Endothelial cell of umbilical vein (primary cell): ENCODE measurements around the gene KLRG1.

Experiments
- CTCF ChIP-seq, 2 donors: IDR thresholded peaks; 1 replicate in 1 of 2; 2 replicates in 1 of 2; pipeline ENCODE4 v1.5.1; 2011; ENCODE audit warnings: low read length in 2 of 2, mild to moderate bottlenecking in 2 of 2, moderate library complexity in 2 of 2, control low read depth in 1 of 2, inconsistent platforms in 1 of 2, low read depth in 1 of 2; ENCODE audit not compliant: insufficient read depth in 1 of 2; ENCODE audit errors: extremely low read depth in 1 of 2
- EZH2 ChIP-seq: IDR thresholded peaks from 2 replicates; pipeline ENCODE4 v1.6.1; 2012; ENCODE audit warnings: borderline replicate concordance, low read depth, mild to moderate bottlenecking, moderate library complexity, low read length, inconsistent platforms; ENCODE audit not compliant: severe bottlenecking
- GATA2 ChIP-seq: IDR thresholded peaks from 2 replicates; pipeline ENCODE4 v1.7.0; 2011; ENCODE audit warnings: low read depth, mild to moderate bottlenecking, moderate library complexity, mixed read lengths, low read length; ENCODE audit not compliant: insufficient read length, insufficient read depth
- JUN ChIP-seq: IDR thresholded peaks from 2 replicates; pipeline ENCODE4 v1.6.1; 2011; ENCODE audit warnings: borderline replicate concordance, low read depth; ENCODE audit not compliant: insufficient read length, insufficient read depth
- POLR2A ChIP-seq: IDR thresholded peaks from 2 replicates; pipeline ENCODE4 v1.6.1; 2012; ENCODE audit warnings: low read depth, mild to moderate bottlenecking, control low read depth, low read length
- POLR2AphosphoS5 ChIP-seq: IDR thresholded peaks from 2 replicates; pipeline ENCODE4 v1.6.1; 2012; ENCODE audit warnings: low read depth, mild to moderate bottlenecking, control low read depth, low read length, moderate library complexity; ENCODE audit not compliant: insufficient read depth
- TF ChIP-seq, protein P1 (sequence below): IDR thresholded peaks from 2 replicates; pipeline ENCODE4 v1.6.1; 2011; ENCODE audit not compliant: insufficient read depth, insufficient read length

DNA sequence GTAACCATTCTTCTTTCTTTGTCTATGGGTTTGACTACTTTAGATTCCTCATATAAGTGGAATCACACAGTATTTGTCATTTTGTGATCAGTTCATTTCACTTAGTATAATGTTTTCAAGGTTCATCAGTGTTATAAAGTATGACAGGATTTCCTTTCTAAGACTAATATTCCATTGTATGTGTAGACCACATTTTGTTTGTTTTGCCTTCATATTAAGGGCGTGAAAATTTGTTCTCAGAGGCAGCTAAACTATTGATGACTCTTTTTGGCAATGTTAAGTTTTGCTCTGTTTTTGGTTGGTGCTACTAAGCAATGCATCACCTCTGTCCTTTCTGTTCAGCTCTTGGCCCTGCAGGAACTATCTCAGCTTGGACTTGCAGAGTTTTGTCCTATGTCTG is 1.7 kb upstream of the KLRG1 start:
- no peak for TF ChIP-seq CTCF (IDR thresholded peaks at IDR 0.05; ENCODE audit: extremely low read depth in 1 of 2, insufficient read depth in 1 of 2, low read depth in 1 of 2, low read length in 2 of 2)
- TF ChIP-seq, protein P1, sequence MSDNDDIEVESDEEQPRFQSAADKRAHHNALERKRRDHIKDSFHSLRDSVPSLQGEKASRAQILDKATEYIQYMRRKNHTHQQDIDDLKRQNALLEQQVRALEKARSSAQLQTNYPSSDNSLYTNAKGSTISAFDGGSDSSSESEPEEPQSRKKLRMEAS: no peak
- no peak for TF ChIP-seq POLR2A
- TF ChIP-seq EZH2: no peak
- TF ChIP-seq POLR2AphosphoS5: no peak
- TF ChIP-seq GATA2: no peak
- TF ChIP-seq JUN: no peak
